Heart left ventricle (tissue), 13 donors: Measurements from ENCODE around the gene IPO13.

Experiments
- CTCF ChIP-seq, 12 donors: fragments of 200-600 bp; sonication (generic) in 4 of 12; IDR thresholded peaks; one replicate each; pipeline versions ENCODE4 v1.5.0 to v1.8.0; 2018 to 2022; ENCODE audit warnings: antibody characterized with exemption in 12 of 12, mild to moderate bottlenecking in 5 of 12
- POLR2A ChIP-seq, 2 donors: fragments of 450-650 bp; IDR thresholded peaks; one replicate each; pipeline ENCODE4 v1.6.1; 2017; ENCODE audit warnings: antibody characterized with exemption in 2 of 2, mild to moderate bottlenecking in 2 of 2, moderate library complexity in 2 of 2
- donor health status: ischemic (EF 13 %, LVEDD 7.1; RV severe dilation, severe dysfunction).
- donor health status: DM: no; HTN: yes; CAD: no.
- donor health status: DM: no; HTN: no; CAD: no.
- donor health status: ischemic (EF 25% LVEDD 6.9; RV normal size, moderate dysfunction).
- donor health status: ischemic (EF 25% LVEDD 5.7; RV mildly dilated, moderate dysfunction).
- donor health status: ischemic (EF 35%, LVEDD 5.7; RV mildly dilated, moderate dysfunction).
- donor health status: nonischemic (EF 11% LVEDD 7.7; RV severe dilation, severe dysfunction).
- donor health status: DM: yes; HTN: yes; CAD: no.
- donor health status: PGD.
- donor health status: ischemic (EF 29% LVEDD 5.4; RV normal size, mild dysfunction).
- donor health status: nonischemic (EF 23%, LVEDD 6.1; RV moderate dilation, normal function).

GRCh38 chr1:43976890-43977289, 30.1 kb downstream of the IPO13 start:
- TF ChIP-seq CTCF (IDR thresholded peaks at IDR 0.05), result no peak
- no peak for TF ChIP-seq POLR2A (IDR thresholded peaks at IDR 0.05)
